ENCODE measurements around the gene JADE1. TPM values are rescaled to one million over a fixed set of nuclear protein-coding genes. Genes with fewer than 3 reads are reported as not detected.

The JADE1 gene
- total and polyA plus RNA-seq, 2 experiments from 2014 or later: 84.2 to 158 TPM

GRCh38 chr4:128780688-128781087 is 28.8 kb upstream of the JADE1 start (continued):
- TF ChIP-seq, protein P1, sequence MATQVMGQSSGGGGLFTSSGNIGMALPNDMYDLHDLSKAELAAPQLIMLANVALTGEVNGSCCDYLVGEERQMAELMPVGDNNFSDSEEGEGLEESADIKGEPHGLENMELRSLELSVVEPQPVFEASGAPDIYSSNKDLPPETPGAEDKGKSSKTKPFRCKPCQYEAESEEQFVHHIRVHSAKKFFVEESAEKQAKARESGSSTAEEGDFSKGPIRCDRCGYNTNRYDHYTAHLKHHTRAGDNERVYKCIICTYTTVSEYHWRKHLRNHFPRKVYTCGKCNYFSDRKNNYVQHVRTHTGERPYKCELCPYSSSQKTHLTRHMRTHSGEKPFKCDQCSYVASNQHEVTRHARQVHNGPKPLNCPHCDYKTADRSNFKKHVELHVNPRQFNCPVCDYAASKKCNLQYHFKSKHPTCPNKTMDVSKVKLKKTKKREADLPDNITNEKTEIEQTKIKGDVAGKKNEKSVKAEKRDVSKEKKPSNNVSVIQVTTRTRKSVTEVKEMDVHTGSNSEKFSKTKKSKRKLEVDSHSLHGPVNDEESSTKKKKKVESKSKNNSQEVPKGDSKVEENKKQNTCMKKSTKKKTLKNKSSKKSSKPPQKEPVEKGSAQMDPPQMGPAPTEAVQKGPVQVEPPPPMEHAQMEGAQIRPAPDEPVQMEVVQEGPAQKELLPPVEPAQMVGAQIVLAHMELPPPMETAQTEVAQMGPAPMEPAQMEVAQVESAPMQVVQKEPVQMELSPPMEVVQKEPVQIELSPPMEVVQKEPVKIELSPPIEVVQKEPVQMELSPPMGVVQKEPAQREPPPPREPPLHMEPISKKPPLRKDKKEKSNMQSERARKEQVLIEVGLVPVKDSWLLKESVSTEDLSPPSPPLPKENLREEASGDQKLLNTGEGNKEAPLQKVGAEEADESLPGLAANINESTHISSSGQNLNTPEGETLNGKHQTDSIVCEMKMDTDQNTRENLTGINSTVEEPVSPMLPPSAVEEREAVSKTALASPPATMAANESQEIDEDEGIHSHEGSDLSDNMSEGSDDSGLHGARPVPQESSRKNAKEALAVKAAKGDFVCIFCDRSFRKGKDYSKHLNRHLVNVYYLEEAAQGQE (IDR thresholded peaks at IDR 0.05; ENCODE audit: unreplicated experiment): no peak
- TF ChIP-seq, protein P2, sequence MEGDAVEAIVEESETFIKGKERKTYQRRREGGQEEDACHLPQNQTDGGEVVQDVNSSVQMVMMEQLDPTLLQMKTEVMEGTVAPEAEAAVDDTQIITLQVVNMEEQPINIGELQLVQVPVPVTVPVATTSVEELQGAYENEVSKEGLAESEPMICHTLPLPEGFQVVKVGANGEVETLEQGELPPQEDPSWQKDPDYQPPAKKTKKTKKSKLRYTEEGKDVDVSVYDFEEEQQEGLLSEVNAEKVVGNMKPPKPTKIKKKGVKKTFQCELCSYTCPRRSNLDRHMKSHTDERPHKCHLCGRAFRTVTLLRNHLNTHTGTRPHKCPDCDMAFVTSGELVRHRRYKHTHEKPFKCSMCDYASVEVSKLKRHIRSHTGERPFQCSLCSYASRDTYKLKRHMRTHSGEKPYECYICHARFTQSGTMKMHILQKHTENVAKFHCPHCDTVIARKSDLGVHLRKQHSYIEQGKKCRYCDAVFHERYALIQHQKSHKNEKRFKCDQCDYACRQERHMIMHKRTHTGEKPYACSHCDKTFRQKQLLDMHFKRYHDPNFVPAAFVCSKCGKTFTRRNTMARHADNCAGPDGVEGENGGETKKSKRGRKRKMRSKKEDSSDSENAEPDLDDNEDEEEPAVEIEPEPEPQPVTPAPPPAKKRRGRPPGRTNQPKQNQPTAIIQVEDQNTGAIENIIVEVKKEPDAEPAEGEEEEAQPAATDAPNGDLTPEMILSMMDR (conservative IDR thresholded peaks at IDR 0.05; ENCODE audit: low read depth in 2 of 2): no peak
- no peak for TF ChIP-seq POLR2AphosphoS5 (IDR thresholded peaks at IDR 0.05; ENCODE audit: low read depth)

DNA sequence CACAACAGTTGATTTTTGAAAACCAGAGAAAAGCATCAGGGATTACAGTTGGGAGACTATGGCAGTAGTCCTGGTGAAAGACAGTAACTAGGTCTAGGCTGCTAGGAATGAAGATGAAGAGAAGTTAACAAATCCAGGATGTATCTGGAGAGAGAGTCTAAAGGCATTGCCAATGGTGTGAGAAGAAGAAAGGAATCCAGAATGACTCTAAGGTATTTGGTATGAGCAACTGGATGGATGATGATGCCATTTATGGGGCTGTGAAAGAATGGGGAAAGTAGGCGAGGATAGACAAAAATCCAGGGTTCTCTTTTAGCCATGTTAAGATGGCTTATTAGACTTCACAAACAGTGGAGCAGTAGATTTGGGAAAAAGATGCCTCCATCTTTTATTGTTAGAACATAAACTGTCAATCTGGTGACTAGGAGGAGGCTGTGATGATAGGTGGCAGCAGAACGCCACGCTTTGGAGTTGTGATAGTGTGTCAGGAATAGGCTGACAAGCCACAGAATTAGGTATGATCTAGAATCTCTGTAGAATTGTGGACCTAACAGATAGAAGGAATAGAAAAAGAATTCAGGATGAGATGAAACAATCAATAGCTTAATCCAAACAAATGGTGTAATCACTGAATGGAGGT is 27.3 kb upstream of the JADE1 start:
- Histone ChIP-seq H3K79me2 (replicated peaks; ENCODE audit: insufficient read depth) (no peaks in the 10 kb centered on the region), H3K27me3 (ENCODE audit: insufficient read depth) (no peaks in the 10 kb centered on the region), H3K4me2 (no peak overlapping the region), H4K20me1 (replicated peaks; ENCODE audit: insufficient read depth) (no peaks in the 10 kb centered on the region), H3K9me2 (ENCODE audit: insufficient read depth) (no peaks in the 10 kb centered on the region), H3K36me3 (ENCODE audit: insufficient read depth) (no peaks in the 10 kb centered on the region), H3F3A (replicated peaks; ENCODE audit: low read depth) (no peaks in the 10 kb centered on the region), H2AFZ (no peak overlapping the region), H3K4me3 (no peak overlapping the region), H3K27ac (ENCODE audit: low read depth) (no peak overlapping the region), H3K4me1 (ENCODE audit: insufficient read depth) (no peaks in the 10 kb centered on the region)
- TF ChIP-seq, protein P2 (conservative IDR thresholded peaks at IDR 0.05; ENCODE audit: low read depth in 2 of 2): peak; percentile 49 to 83
- TF ChIP-seq, protein P1 (IDR thresholded peaks at IDR 0.05; ENCODE audit: unreplicated experiment): no peak
- DNase-seq (ENCODE audit: low spot score): peak; percentile 52
- Mint-ChIP-seq H3K4me1 (peaks cover 16% of the 10 kb centered on the region), H3K4me3 (no peak overlapping the region), H3K27ac (no peak overlapping the region), H3K36me3 (ENCODE audit: low read depth) (no peaks in the 10 kb centered on the region), H3K27me3 (ENCODE audit: insufficient read depth, low read depth, poor library complexity) (peaks cover 8% of the 10 kb centered on the region), H3K9me3 (no peaks in the 10 kb centered on the region; the same call in 2 of the 3 replicates)
- ATAC-seq: peak; percentile 85

Data from GM23338 (cell line).